ENCODE measurements around the gene OTOG. TPM values are rescaled to one million over a fixed set of nuclear protein-coding genes. Genes with fewer than 3 reads are reported as not detected.

The OTOG gene
- total and polyA plus RNA-seq, 2 experiments from 2014 or later, result not detected

- no peak overlapping the region for H3K27ac ChIP-seq
- no peaks in the 10 kb centered on the region for H4K20me1 ChIP-seq (ENCODE audit: insufficient read depth)
- no peaks in the 10 kb centered on the region for H3K9me3 ChIP-seq (ENCODE audit: low read depth)
- no peaks in the 10 kb centered on the region for H3F3A ChIP-seq (ENCODE audit: insufficient read depth)
- no peak overlapping the region for H2AFZ ChIP-seq
- DNase-seq, result no peak
- H3K36me3 ChIP-seq (ENCODE audit: low read depth), result no peaks in the 10 kb centered on the region
- no peaks in the 10 kb centered on the region for H3K27me3 ChIP-seq (replicated peaks; ENCODE audit: insufficient read depth)
- no peak overlapping the region for H3K4me2 ChIP-seq (ENCODE audit: unreplicated experiment)
- 34 to 36% methylated on average over 10 of the region's 10 CpGs for WGBS, 2 experiments (ENCODE audit: low coverage in 1 of 2, low lambda C conversion rate in 2 of 2, missing lambda C conversion rate in 2 of 2)
- no peak overlapping the region for H3K9ac ChIP-seq
- no peak for TF ChIP-seq EZH2phosphoT487 (IDR thresholded peaks at IDR 0.05; ENCODE audit: insufficient read depth, low read depth)
- TF ChIP-seq EZH2 (IDR thresholded peaks at IDR 0.05; ENCODE audit: insufficient read depth, poor library complexity, severe bottlenecking), result no peak
- in situ Hi-C loops (cut with MboI), result loop anchor here (10.0 kb wide), 1 partner anchor 375 kb away; no protein-coding TSS in a partner anchor
- no peaks in the 10 kb centered on the region for H3K79me2 ChIP-seq (ENCODE audit: insufficient read depth)
- no peak overlapping the region for H3K4me3 ChIP-seq
- H3K9me2 ChIP-seq (ENCODE audit: insufficient read depth), result no peaks in the 10 kb centered on the region
- no peaks in the 10 kb centered on the region for H3K4me1 ChIP-seq (ENCODE audit: insufficient read depth)
Observed at GRCh38 chr11:17599460-17599925, 52.4 kb downstream of the OTOG start.

GRCh38 chr11:17600316-17601255 is 53.5 kb downstream of the OTOG start:
- Histone ChIP-seq H3F3A (ENCODE audit: insufficient read depth) (no peaks in the 10 kb centered on the region), H2AFZ (no peak overlapping the region), H3K27me3 (replicated peaks; ENCODE audit: insufficient read depth) (no peaks in the 10 kb centered on the region), H3K9me2 (ENCODE audit: insufficient read depth) (no peaks in the 10 kb centered on the region), H3K79me2 (ENCODE audit: insufficient read depth) (no peaks in the 10 kb centered on the region), H3K27ac (no peak overlapping the region), H4K20me1 (ENCODE audit: insufficient read depth) (no peaks in the 10 kb centered on the region), H3K9me3 (ENCODE audit: low read depth) (no peaks in the 10 kb centered on the region), H3K4me2 (ENCODE audit: unreplicated experiment) (no peak overlapping the region), H3K4me3 (no peak overlapping the region), H3K9ac (no peak overlapping the region), H3K4me1 (ENCODE audit: insufficient read depth) (no peaks in the 10 kb centered on the region), H3K36me3 (ENCODE audit: low read depth) (no peaks in the 10 kb centered on the region)
- no peak for DNase-seq
- no peak for TF ChIP-seq EZH2phosphoT487 (IDR thresholded peaks at IDR 0.05; ENCODE audit: insufficient read depth, low read depth)
- no peak for TF ChIP-seq EZH2 (IDR thresholded peaks at IDR 0.05; ENCODE audit: insufficient read depth, poor library complexity, severe bottlenecking)
- WGBS, 2 experiments (ENCODE audit: low coverage in 1 of 2, low lambda C conversion rate in 2 of 2, missing lambda C conversion rate in 2 of 2), result 67 to 69% methylated on average over 15 to 16 of the region's 16 CpGs
- in situ Hi-C loops (cut with MboI), result loop anchor here (10.0 kb wide), 1 partner anchor 124 kb away; no protein-coding TSS in a partner anchor

GRCh38 chr11:17601256-17601671 is 54.2 kb downstream of the OTOG start:
- no peak overlapping the region for H3K9ac ChIP-seq
- no peak overlapping the region for H3K4me3 ChIP-seq
- no peaks in the 10 kb centered on the region for H3K27me3 ChIP-seq (replicated peaks; ENCODE audit: insufficient read depth)
- no peaks in the 10 kb centered on the region for H3F3A ChIP-seq (ENCODE audit: insufficient read depth)
- in situ Hi-C loops (cut with MboI), result loop anchor here (10.0 kb wide), 1 partner anchor 124 kb away; no protein-coding TSS in a partner anchor
- H3K9me2 ChIP-seq (ENCODE audit: insufficient read depth), result no peaks in the 10 kb centered on the region
- H3K27ac ChIP-seq, result no peak overlapping the region
- H4K20me1 ChIP-seq (ENCODE audit: insufficient read depth), result no peaks in the 10 kb centered on the region
- H3K9me3 ChIP-seq (ENCODE audit: low read depth), result no peaks in the 10 kb centered on the region
- H3K36me3 ChIP-seq (ENCODE audit: low read depth), result no peaks in the 10 kb centered on the region
- no peaks in the 10 kb centered on the region for H3K79me2 ChIP-seq (ENCODE audit: insufficient read depth)
- H3K4me2 ChIP-seq (ENCODE audit: unreplicated experiment), result no peak overlapping the region
- DNase-seq, result no peak
- H3K4me1 ChIP-seq (ENCODE audit: insufficient read depth), result no peaks in the 10 kb centered on the region
- H2AFZ ChIP-seq, result no peak overlapping the region
- WGBS, 2 experiments (ENCODE audit: low coverage in 1 of 2, low lambda C conversion rate in 2 of 2, missing lambda C conversion rate in 2 of 2), result 34 to 36% methylated on average over 5 to 7 of the region's 7 CpGs
- TF ChIP-seq EZH2 (IDR thresholded peaks at IDR 0.05; ENCODE audit: insufficient read depth, poor library complexity, severe bottlenecking), result no peak
- no peak for TF ChIP-seq EZH2phosphoT487 (IDR thresholded peaks at IDR 0.05; ENCODE audit: insufficient read depth, low read depth)

GRCh38 chr11:17601676-17602075 is 54.6 kb downstream of the OTOG start:
- in situ Hi-C loops (cut with MboI), result loop anchor here (10.0 kb wide), 1 partner anchor 123 kb away; no protein-coding TSS in a partner anchor
- TF ChIP-seq EZH2 (IDR thresholded peaks at IDR 0.05; ENCODE audit: insufficient read depth, poor library complexity, severe bottlenecking) (no peak), EZH2phosphoT487 (IDR thresholded peaks at IDR 0.05; ENCODE audit: insufficient read depth, low read depth) (no peak)
- Histone ChIP-seq H3F3A (ENCODE audit: insufficient read depth) (no peaks in the 10 kb centered on the region), H4K20me1 (ENCODE audit: insufficient read depth) (no peaks in the 10 kb centered on the region), H3K4me1 (ENCODE audit: insufficient read depth) (no peaks in the 10 kb centered on the region), H3K9me2 (ENCODE audit: insufficient read depth) (no peaks in the 10 kb centered on the region), H3K4me3 (no peak overlapping the region), H3K36me3 (ENCODE audit: low read depth) (no peaks in the 10 kb centered on the region), H3K4me2 (ENCODE audit: unreplicated experiment) (no peak overlapping the region), H3K9me3 (ENCODE audit: low read depth) (no peaks in the 10 kb centered on the region), H3K79me2 (ENCODE audit: insufficient read depth) (no peaks in the 10 kb centered on the region), H3K9ac (no peak overlapping the region), H3K27ac (no peak overlapping the region), H2AFZ (no peak overlapping the region), H3K27me3 (replicated peaks; ENCODE audit: insufficient read depth) (no peaks in the 10 kb centered on the region)
- WGBS, 2 experiments (ENCODE audit: low coverage in 1 of 2, low lambda C conversion rate in 2 of 2, missing lambda C conversion rate in 2 of 2), result 38 to 42% methylated on average over 4 of the region's 4 CpGs
- no peak for DNase-seq

Measured in GM23248 (cell line).